ENCODE measurements around the gene RNF220.

RNF220 gene

GRCh38 chr1:44700573-44700972 is 295.5 kb downstream of the RNF220 start:
- no peak overlapping the region for H3K27ac Mint-ChIP-seq
- H3K4me3 Mint-ChIP-seq: no peak overlapping the region
- H3K4me1 Mint-ChIP-seq (ENCODE audit: low read depth): peaks cover 19% of the 10 kb centered on the region
- H3K9me3 Mint-ChIP-seq (ENCODE audit: low read depth): no peaks in the 10 kb centered on the region
- H3K36me3 Mint-ChIP-seq: peaks cover 2% of the 10 kb centered on the region
- H3K27me3 Mint-ChIP-seq: no peaks in the 10 kb centered on the region

GRCh38 chr1:44701141-44701573 is 296.1 kb downstream of the RNF220 start:
- Mint-ChIP-seq H3K27ac (no peak overlapping the region), H3K27me3 (no peaks in the 10 kb centered on the region), H3K4me1 (ENCODE audit: low read depth) (peaks cover 15% of the 10 kb centered on the region)

More at GRCh38 chr1:44701141-44701573, 296.1 kb downstream of the RNF220 start:
- H3K4me3 Mint-ChIP-seq: no peak overlapping the region
- H3K9me3 Mint-ChIP-seq (ENCODE audit: low read depth): no peaks in the 10 kb centered on the region
- H3K36me3 Mint-ChIP-seq: peaks cover 2% of the 10 kb centered on the region
